ENCODE data around the gene MBOAT7.

DNA sequence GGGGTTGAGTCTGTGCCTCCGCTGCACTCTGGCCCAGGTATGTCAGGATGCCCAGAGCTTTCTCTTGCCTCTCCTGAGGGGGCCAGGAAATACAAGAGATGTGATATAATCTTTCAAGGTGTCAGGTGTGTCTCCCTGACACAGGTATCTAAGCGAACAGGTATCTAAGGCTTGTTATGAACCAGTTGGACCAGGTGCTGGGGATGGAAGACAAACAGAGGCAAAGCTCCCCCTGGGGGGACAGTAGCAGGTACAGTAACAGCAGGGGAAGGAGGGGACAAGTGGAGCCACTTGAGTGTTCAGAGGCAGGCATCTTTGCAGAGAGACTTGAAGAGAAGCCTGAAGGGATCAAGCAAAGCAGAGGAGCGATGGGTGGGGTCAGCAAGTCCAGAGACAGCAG is 32.4 kb downstream of the MBOAT7 start:
- TF ChIP-seq, protein P1, sequence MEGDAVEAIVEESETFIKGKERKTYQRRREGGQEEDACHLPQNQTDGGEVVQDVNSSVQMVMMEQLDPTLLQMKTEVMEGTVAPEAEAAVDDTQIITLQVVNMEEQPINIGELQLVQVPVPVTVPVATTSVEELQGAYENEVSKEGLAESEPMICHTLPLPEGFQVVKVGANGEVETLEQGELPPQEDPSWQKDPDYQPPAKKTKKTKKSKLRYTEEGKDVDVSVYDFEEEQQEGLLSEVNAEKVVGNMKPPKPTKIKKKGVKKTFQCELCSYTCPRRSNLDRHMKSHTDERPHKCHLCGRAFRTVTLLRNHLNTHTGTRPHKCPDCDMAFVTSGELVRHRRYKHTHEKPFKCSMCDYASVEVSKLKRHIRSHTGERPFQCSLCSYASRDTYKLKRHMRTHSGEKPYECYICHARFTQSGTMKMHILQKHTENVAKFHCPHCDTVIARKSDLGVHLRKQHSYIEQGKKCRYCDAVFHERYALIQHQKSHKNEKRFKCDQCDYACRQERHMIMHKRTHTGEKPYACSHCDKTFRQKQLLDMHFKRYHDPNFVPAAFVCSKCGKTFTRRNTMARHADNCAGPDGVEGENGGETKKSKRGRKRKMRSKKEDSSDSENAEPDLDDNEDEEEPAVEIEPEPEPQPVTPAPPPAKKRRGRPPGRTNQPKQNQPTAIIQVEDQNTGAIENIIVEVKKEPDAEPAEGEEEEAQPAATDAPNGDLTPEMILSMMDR (IDR thresholded peaks at IDR 0.05): no peak
- no peak for TF ChIP-seq POLR2A (IDR thresholded peaks at IDR 0.05)
